GM12874 (cell line): Measurements from ENCODE around the gene OGG1.

ENCODE experiments used
- TF ChIP-seq, protein P1 (sequence below): IDR thresholded peaks from 2 replicates; pipeline ENCODE4 v1.5.1; 2011; ENCODE audit warnings: low read depth, mild to moderate bottlenecking, control low read depth, low read length, moderate library complexity; ENCODE audit not compliant: insufficient read depth

The OGG1 gene

DNA sequence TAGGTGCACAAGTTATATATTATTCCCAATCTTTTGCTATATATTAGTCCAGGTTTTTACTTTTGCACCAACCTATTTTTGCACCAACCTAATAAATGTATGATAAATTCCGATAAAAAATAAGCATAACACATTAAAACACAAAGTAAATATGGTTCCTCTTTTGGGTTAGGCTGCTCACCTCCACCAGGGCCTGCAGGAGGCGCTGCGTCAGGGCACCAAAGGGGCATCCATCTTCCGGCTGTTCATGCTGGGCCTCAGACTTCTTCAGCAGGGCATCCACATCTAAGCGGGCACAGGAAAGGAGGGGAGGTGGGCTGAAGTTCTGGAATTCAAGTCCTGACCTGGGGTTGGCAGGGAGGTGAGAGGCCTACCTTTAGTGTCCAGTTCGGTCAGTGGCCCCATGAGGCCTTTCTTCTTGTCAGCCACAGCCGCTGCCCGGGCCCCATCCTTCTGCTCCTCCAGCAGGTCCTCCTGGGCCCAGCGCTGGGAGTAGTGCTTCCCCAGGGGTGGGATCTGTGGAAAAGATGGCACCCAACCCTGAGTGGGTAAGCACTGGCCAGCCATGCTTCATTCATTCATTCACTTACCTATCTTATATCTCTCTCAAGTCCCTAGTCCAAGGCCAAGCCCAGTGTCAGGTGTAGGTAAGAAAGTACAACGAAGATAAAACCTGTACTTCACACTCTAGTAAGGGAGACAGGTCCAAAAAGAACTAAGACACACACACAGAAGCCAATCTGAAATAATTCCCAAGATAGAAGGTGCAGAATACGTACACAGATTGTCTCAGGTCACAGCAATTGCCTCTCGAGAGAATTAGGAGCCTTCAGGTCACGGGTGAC is 37.3 kb downstream of the OGG1 start:
- TF ChIP-seq, protein P1, sequence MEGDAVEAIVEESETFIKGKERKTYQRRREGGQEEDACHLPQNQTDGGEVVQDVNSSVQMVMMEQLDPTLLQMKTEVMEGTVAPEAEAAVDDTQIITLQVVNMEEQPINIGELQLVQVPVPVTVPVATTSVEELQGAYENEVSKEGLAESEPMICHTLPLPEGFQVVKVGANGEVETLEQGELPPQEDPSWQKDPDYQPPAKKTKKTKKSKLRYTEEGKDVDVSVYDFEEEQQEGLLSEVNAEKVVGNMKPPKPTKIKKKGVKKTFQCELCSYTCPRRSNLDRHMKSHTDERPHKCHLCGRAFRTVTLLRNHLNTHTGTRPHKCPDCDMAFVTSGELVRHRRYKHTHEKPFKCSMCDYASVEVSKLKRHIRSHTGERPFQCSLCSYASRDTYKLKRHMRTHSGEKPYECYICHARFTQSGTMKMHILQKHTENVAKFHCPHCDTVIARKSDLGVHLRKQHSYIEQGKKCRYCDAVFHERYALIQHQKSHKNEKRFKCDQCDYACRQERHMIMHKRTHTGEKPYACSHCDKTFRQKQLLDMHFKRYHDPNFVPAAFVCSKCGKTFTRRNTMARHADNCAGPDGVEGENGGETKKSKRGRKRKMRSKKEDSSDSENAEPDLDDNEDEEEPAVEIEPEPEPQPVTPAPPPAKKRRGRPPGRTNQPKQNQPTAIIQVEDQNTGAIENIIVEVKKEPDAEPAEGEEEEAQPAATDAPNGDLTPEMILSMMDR = peak; percentile 63

DNA sequence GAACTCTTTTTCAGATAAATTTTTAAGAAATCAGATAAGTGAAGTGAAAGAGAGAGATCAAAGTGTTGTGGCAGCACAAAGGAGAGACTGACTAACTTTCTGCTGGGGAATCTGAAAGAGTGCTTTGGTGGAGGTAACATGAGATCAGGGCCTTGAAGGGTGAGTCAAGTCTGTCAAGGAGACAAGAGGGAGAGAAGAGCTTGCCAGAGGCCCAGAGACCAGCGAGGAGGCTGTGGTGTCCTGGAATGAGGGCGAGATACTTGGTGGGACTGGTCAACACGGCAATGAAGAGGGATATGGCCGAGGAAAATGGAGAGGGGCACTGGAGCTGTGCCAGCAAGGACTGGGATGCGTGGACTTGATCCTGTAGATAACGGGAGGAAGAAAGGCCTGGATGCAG is 38.0 kb downstream of the OGG1 start:
- TF ChIP-seq, protein P1 = no peak

DNA sequence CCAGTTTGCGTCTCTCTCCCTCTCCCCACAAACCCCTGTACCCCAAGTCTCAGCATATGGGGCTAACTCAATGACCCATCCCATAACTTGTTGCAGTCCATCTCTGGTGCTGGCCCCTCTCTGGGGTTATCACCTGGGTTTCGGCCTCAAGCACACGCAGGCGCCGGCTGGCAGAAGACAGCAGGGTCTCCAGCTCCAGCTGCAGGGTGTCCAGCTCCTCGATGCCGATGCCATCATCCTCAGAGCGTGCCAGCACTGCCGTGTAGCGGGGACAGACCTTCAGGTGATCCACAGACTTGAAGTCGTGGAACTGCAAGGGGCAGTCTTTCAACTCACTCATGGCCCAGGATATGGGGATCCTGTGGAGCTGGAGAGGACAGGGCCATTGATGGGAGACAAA is 41.4 kb downstream of the OGG1 start:
- TF ChIP-seq, protein P1 = no peak

DNA sequence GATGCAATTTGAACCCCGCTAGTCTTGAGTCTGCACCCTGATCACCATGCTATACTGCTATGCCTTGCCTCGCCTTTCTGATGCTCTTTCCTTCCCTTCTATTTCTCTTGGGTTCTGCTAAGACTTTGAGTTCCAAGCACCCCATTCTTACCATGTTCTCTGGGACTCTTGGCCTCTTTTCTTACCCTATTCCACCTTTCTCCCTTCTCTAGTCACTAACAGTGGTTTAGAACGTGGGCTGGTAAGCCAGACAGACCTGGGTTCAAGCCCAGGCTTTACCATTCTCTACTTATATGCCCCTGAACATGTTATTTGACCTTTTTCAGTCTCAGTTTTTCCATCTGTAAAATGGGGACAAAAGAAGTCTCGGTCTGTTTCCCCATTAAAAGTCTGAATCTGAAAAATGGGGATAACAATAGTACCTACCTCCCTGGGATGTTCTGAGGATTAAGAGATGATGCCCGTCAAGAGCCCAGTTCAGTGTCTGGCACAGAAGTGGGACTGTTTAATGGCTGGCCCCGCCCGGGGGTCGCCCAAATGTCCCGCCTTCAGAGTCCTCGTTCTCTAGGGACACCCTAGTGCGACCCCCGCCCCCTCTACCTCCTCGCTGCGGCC is 42.1 kb downstream of the OGG1 start:
- TF ChIP-seq, protein P1 = no peak

DNA sequence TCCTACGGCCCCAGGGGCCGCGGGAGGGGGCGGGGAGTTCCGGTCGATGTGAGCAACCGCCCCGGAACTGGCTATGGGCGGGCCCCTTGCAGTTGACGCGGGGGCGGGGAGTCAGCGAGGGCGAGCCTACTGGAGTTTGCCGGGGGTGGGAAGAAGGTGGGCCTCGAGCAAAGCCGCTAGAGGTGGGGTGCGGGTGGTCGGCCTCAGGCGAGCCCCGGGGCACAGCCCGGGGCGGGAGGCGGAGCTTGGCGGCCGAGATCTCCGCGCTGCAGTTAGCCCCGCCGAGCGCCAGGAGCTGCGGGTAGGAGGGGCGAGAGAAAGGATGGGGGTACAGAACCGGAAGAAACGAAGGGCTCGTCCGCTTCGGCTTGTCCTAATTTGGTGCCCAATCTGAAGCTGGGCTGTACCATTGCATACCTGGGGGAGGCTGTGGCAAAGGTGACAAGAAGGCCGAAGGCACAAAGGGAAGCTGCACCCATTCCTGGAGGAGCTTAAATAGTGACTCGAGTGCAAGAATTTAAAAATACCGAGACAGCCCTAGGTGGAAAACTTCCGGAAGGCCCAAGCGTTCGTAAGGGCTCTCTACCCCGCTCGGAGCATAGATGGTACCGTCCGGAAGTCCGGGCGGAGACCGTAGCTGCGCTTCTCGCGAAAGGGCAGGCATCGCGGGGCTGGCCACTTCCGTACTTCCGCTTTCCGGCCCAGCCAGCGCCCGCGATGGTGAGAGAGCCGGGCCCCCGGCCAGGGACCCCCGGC is 42.8 kb downstream of the OGG1 start, which contains the start of the genes ARPC4 and TADA3:
Gene ARPC4 (plus strand): TSS at position 678 of the 756 bp plus-strand sequence. CDS start 40 bp downstream, at position 718.
Gene TADA3 (minus strand): TSS at position 69 of the 756 bp plus-strand sequence. CDS start 1,007 bp downstream, outside the sequence.
- TF ChIP-seq, protein P1 = no peak

DNA sequence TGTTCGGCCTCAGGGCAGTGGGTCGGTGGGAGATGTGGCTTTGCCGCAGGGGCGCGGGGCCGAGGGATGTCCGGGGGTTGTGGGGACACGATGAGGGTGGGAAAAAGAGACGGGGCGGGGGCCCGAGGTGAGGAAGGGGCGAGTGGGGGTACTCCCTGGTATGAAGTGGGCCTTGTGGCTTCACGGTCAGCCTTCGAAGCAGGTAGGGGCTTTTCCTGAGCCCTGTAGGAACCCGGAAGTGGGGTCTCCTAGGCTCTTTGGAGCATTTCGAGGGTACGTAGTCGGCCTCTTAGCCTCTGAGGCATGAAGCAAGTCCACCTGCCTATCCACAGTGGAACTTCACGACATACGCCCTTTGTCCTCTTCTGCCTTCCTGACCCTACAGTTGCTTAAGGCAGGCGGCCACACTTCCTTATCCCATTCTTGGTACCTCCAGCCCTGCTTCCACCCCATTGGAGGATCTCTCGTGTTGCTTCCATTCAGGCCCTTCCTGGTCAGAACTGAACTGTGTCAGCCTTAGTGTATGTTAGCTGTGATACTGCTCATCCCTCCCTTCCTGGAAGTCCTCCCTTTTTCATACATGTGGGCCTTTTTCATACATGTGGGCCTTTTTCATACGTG is 43.5 kb downstream of the OGG1 start:
- TF ChIP-seq, protein P1 = no peak

DNA sequence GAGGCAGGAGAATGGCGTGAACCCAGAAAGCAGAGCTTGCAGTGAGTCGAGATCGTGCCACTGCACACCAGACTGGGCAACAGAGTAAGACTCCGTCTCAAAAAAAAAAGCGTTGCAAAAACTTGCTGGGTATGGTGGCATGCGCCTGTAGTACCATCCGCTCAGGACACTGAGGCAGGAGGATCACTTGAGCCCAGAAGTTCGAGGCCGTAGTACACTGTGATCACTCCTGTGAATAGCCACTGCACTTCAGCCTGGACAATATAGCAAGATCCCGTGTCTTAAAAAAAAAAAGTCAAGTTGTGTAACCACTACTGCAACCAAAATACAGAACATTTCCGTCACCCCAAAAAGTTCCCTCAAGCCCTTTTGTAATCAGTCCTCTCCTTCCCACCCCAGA is 44.6 kb downstream of the OGG1 start:
- TF ChIP-seq, protein P1 = no peak
